Caki2 (cell line): ENCODE measurements around the gene SPIN1. TPM values are rescaled to one million over a fixed set of nuclear protein-coding genes. Genes with fewer than 3 reads are reported as not detected.
A peak's percentile ranks its signal among the peaks of the same experiment; 100 is the strongest.
"Not testable (repeated sequence)": the region's sequence is repeated elsewhere in the genome, so short reads cannot be mapped to it uniquely, and the experiment has no call there.

ENCODE experiments used
- DNase-seq: peaks from one replicate; pipeline ENCODE4 v3.0.0-alpha.2; 2015; ENCODE audit warnings: low read depth
- in situ Hi-C: cut with HindIII; loops from 2 replicates; pipeline ENCODE4 v1.10.0; 2016; ENCODE audit warnings: low sequenced_read_pairs, low pct_unique_long_range_greater_than_20kb, mixed read lengths
- total RNA-seq: library from RNA; depleted of rRNA; stranded (reverse); fragments of >200 nt; shearing (Covaris generic); gene quantifications from 2 replicates; pipeline ENCODE4 v1.2.3, GENCODE V29; 2014; ENCODE audit warnings: low replicate concordance; rRNA removed

Gene SPIN1
- total RNA-seq: 83.5 and 85.7 TPM in 2 replicates

GRCh38 chr9:88388203-88388885, at the start of gene SPIN1:
SPIN1 (plus strand) TSS chr9:88388444; CDS start chr9:88426540, 38,096 bp downstream.
- DNase-seq: peak; percentile 69
- in situ Hi-C loops: no loop called here

GRCh38 chr9:88339317-88339716, 48.9 kb upstream of the SPIN1 start:
- in situ Hi-C loops: no loop called here
- no peak for DNase-seq

- in situ Hi-C loops: no loop called here
- no peak for DNase-seq
Measured at GRCh38 chr9:88342246-88342645, 46.0 kb upstream of the SPIN1 start.

GRCh38 chr9:88344013-88344412, 44.2 kb upstream of the SPIN1 start:
- no peak for DNase-seq
- in situ Hi-C loops: no loop called here

GRCh38 chr9:88350354-88350753, 37.9 kb upstream of the SPIN1 start:
- DNase-seq, in situ Hi-C loops: not testable (repeated sequence)

- in situ Hi-C loops: no loop called here
- peak; percentile 5 for DNase-seq
Measured at GRCh38 chr9:88355166-88355565, 33.1 kb upstream of the SPIN1 start.

- DNase-seq, in situ Hi-C loops: not testable (repeated sequence)
Measured at GRCh38 chr9:88357250-88357649, 31.0 kb upstream of the SPIN1 start.

- in situ Hi-C loops: no loop called here
Measured at GRCh38 chr9:88358723-88359122, 29.5 kb upstream of the SPIN1 start.

GRCh38 chr9:88359974-88360373, 28.3 kb upstream of the SPIN1 start:
- in situ Hi-C loops: no loop called here

More at GRCh38 chr9:88358723-88359122, 29.5 kb upstream of the SPIN1 start:
- no peak for DNase-seq

GRCh38 chr9:88362681-88363080, 25.6 kb upstream of the SPIN1 start:
- DNase-seq: no peak
- in situ Hi-C loops: no loop called here

More at GRCh38 chr9:88359974-88360373, 28.3 kb upstream of the SPIN1 start:
- DNase-seq: peak; percentile 4

- in situ Hi-C loops: no loop called here
- DNase-seq: no peak
Measured at GRCh38 chr9:88363661-88364060, 24.6 kb upstream of the SPIN1 start.

- in situ Hi-C loops: no loop called here
- no peak for DNase-seq
Measured at GRCh38 chr9:88364706-88365105, 23.5 kb upstream of the SPIN1 start.

GRCh38 chr9:88370346-88370745, 17.9 kb upstream of the SPIN1 start:
- in situ Hi-C loops: no loop called here
- DNase-seq: no peak

GRCh38 chr9:88372103-88372654, 16.1 kb upstream of the SPIN1 start:
- no peak for DNase-seq
- in situ Hi-C loops: no loop called here

GRCh38 chr9:88373045-88373444, 15.2 kb upstream of the SPIN1 start:
- no peak for DNase-seq
- in situ Hi-C loops: no loop called here

GRCh38 chr9:88378317-88378716, 9.9 kb upstream of the SPIN1 start:
- no peak for DNase-seq
- in situ Hi-C loops: no loop called here

- DNase-seq: no peak
- in situ Hi-C loops: no loop called here
Measured at GRCh38 chr9:88379352-88379751, 8.9 kb upstream of the SPIN1 start.

GRCh38 chr9:88380118-88380517, 8.1 kb upstream of the SPIN1 start:
- DNase-seq: no peak
- in situ Hi-C loops: no loop called here

- DNase-seq, in situ Hi-C loops: not testable (repeated sequence)
Measured at GRCh38 chr9:88381322-88381721, 6.9 kb upstream of the SPIN1 start.

GRCh38 chr9:88383176-88383575, 5.1 kb upstream of the SPIN1 start:
- in situ Hi-C loops: no loop called here
- no peak for DNase-seq
